RPMI7951 (cell line): ENCODE data around the gene RTN4IP1. TPM values are rescaled to one million over a fixed set of nuclear protein-coding genes. Genes with fewer than 3 reads are reported as not detected.
"Not testable (repeated sequence)": the region's sequence is repeated elsewhere in the genome, so short reads cannot be mapped to it uniquely, and the experiment has no call there.

Experiments used
- DNase-seq: peaks from one replicate; pipeline ENCODE4 v3.0.0-alpha.2; 2012; ENCODE audit warnings: low read depth
- total RNA-seq: library from RNA; depleted of rRNA; stranded (reverse); fragments of >200 nt; shearing (Covaris generic); gene quantifications from 2 replicates; pipeline ENCODE4 v1.2.3, GENCODE V29; 2014

The RTN4IP1 gene
- total RNA-seq, 1 experiment from 2014 or later: 15.7 TPM

DNA sequence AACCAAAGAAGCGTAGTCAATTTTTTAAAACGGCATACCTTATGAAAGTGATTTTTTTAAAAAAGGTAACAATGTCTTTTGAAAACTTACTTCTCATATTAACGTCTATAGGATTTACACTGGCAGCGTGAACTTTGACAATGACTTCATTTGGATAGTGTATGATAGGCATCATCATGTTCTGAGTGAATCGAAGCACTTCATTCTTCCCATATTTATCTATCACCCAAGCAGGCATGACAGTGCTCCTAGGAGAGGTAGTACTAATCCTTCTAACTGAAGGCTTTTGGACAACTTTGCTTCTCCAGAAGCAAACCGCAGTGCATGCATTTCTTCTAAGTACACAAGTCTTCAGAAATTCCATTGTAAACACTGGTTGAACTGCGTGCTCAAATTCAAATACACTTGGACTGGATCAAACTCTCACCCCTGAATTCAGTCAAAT, 618 bp downstream of the RTN4IP1 start:
- DNase-seq: no peak

DNA sequence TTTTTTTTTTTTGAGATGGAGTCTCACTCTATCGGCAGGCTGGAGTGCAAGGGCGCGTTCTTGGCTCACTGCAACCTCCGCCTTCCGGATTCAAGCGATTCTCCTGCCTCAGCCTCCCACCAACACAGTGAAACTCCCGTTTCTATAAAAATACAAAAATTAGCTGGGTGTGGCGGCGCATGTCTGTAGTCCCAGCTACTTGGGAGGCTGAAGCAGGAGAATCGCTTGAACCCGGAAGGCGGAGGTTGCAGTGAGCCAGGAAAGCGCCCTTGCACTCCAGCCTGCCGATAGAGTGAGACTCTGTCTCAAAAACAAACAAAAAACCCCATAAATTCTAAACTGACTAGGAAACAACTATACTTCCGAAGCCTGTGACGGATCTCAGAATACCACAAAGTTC, 1.5 kb downstream of the RTN4IP1 start:
- not testable (repeated sequence) for DNase-seq

- DNase-seq: no peak
These were observed 2.8 kb downstream of the RTN4IP1 start for GRCh38 chr6:106626485-106626884.

GRCh38 chr6:106623039-106623438, 6.3 kb downstream of the RTN4IP1 start:
- DNase-seq: no peak

- DNase-seq: no peak
These were observed 6.9 kb downstream of the RTN4IP1 start for GRCh38 chr6:106622412-106622811.

DNA sequence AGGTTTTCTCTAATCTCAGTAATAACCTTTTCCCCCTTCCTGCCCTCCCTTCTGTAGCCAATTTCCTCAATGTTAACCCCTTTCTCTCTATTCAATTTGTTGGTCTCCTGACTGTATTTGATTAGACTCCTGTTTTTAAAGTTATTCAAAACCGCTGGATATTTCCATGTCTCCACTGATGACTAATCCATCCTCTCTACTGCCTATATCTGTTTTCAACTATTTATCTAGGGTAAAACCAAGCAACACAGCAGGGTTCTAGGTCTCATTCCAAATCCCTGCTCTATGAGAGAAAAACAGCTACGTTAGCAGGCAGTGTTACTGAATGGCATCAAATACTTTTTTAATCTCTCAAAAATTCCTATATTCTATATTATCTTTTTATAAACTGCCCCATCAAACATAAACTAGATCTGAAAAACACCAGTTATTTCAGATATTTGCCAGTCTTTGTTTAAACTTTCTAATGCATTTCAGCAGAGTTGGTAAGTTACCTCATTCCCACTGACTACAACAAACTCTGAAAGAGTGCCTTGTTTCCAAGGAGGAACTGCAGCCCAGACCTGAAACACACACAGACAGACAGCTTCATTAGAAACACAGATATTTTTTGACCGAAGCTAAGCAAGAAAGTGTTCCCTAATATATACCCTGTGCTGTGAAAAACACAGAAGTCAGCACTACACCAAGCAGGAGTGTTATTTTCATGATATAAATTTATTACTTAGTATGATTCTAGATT, 8.2 kb downstream of the RTN4IP1 start:
- DNase-seq: no peak

- no peak for DNase-seq
These were observed 10.1 kb downstream of the RTN4IP1 start for GRCh38 chr6:106619223-106619622.

- DNase-seq: no peak
These were observed 11.0 kb downstream of the RTN4IP1 start for GRCh38 chr6:106618324-106618723.

DNA sequence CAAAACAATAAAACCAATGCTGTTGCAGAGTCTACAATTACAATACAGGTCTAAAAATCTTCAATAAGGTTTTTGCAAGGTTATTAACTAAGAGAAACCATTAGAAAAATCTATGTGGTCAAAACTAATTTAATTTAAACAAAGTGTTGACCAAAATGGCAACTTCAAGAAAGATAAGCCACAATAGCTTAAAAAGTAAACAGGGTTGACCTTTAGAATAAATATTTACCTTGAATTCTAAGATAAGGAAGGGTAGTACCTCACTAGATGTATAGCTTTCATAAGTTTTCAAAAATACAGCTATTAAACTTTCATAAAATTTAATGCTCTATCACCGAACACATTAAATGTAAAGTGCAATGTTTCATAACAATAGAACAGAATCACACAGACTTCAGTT, 11.4 kb downstream of the RTN4IP1 start:
- DNase-seq: no peak

DNA sequence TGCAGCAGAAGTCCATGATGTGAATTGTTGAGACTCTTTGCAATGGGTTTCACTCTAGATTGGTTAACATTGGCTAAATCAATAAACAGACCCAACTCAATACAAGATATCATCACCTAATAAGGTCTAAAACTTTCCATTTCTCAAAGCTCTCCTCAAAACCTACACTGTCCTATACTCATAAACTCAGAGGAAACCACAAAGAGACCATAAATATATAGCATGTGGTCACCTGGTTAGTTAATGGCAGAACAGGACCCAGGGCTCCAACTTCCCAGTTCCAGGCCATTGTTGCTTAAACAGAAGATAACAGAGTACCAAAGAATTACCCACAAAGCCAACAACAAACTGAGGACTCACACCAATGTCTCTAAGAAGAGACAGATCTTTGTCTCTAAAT, 12.0 kb downstream of the RTN4IP1 start:
- DNase-seq: no peak

GRCh38 chr6:106614592-106615257, 14.6 kb downstream of the RTN4IP1 start:
- DNase-seq: no peak

DNA sequence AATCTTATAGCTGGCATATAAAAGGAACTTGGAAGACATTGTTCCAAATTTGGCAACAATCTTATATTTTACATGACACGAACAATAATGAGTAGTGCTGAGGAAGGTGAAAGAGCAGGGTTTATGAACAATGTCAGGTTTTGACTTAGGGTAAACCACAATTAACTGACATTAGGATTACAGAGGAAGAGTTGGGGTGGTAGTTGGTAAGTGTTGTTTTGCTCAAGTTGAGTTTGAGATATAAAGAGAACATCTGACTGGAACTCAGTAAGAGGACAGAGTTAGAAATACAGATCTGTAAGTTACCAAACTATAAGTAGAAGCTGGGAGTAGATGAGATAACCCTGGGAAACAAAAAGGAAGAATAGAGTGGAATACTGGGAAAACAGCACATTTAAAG, 15.1 kb downstream of the RTN4IP1 start:
- no peak for DNase-seq

DNA sequence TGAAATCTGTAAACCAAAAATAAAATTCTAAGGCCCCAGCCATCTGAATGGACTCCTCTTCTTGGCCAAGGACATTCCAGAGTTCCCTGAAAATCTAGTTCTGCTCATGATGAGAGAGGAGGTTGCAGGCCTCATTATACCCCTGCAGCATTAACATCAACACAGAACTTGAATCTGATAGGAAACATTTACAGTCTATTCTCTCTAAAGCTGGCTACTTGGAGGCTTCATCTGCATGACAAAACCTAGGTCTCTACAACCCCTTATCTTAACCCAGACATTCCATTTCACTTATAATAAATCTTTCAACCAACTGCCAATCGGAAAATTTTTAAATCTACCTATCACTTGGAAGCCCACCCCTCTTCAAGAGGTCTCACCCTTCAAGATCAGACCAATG, 15.7 kb downstream of the RTN4IP1 start:
- no peak for DNase-seq

GRCh38 chr6:106612671-106613416, 16.5 kb downstream of the RTN4IP1 start:
- DNase-seq: no peak

DNA sequence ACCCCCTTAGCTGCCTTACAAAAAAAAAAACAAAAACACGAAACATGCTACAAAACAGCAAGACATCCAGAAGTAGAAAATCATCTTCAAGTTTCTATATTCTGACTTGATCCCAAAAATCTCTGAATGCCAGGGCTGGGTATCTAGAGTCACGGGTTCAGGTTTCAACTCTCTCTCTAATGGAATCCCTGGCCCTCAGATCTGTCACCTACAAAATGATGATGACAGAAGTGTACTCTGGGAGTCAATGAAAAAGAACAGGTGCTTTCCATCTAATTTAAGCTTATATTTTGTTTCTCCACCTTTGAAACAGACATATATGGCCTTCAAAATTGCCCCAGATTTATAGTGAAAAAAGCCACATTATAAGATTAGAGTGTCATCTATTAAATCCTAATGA, 18.3 kb downstream of the RTN4IP1 start:
- no peak for DNase-seq

DNA sequence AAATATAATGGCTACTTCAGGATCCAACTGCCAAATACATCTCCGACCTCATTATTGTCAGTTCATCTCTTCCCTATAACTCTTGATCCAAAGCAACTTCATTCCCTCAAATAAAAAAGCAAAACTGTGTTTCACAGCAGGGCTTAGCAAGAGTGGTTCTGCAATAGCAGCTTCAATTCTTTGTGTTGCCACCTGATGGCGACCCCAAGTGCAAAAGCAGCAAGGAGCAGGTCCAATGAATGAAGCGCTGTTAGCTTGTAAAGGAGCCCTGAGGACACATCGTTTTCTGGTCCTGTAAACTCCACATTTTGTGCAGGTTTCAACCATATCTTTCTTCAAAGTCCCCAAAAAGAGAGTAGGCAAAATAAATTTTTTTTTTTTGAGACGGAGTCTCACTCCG, 19.6 kb downstream of the RTN4IP1 start:
- DNase-seq: peak; percentile 14

- DNase-seq: peak; percentile 61
These were observed 21.1 kb downstream of the RTN4IP1 start for GRCh38 chr6:106608080-106608668.

GRCh38 chr6:106600329-106600728, 29.0 kb downstream of the RTN4IP1 start:
- no peak for DNase-seq

DNA sequence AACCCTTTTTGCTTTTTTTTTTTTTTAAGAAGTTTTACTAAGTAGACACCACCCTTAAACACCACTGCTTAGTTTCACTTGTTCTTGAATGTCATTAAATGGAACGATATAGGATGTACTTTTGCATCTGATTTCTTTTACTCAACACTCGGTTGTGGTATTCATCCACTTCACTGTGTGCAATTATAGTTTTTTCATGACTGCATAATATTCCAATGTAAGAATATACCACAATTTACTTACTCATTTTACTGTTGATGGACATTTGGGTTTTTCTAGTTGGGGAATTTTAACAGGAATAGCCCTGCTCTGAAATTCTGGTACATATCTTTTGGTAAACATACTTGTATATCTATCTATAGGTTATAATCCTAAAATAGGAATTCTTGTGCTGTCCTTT, 29.9 kb downstream of the RTN4IP1 start:
- DNase-seq: no peak

DNA sequence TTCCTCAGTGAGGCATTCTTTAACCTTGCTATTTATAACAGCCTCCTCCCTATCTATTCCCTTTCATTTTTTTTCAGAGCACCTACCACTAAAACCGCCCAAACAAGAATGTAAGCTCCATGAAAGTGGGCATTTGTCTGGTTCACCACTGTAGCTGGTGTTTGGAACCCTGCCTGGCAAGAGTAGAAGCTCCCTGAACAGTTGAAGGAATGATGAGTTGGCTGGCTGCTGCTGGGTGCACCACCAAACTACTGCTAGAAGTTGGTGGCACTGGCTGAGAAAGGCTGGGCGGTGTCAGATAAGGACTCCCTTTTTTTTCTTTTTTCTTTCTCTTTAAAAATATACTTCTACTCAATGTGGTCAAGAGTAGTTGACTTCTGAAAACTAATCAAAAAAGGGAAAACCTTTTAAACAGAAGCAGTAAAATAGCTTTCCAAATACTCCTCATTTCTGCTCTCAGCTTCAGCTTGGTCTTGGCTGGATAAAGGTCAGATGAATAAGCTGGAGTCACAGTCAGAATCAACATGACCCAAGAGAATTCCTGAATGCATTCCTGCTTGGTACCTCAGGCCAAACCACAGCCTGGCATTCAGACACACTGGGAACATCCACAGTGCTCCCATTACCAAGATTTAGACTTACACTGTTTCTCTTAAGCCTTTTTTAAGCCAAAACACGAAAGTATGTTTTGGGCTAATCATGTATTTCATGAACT, 38.0 kb downstream of the RTN4IP1 start:
- peak; percentile 87 for DNase-seq

GRCh38 chr6:106588937-106589336, 40.4 kb downstream of the RTN4IP1 start:
- not testable (repeated sequence) for DNase-seq
